GM18511 (cell line): ENCODE data around the gene PRPF6.

Source experiments
- ATAC-seq: cut with Tn5 transposase; IDR thresholded peaks from one replicate; pipeline ENCODE4 v1.9.1; 2021; ENCODE audit warnings: mild to moderate bottlenecking, moderate library complexity; ENCODE audit not compliant: unreplicated experiment

PRPF6 gene

GRCh38 chr20:64047968-64048401 lies 67.1 kb downstream of the PRPF6 start:
- no peak for ATAC-seq

GRCh38 chr20:64048402-64049044 lies 67.6 kb downstream of the PRPF6 start:
- no peak for ATAC-seq

GRCh38 chr20:64049060-64049877 lies 68.3 kb downstream of the PRPF6 start, which contains the start of gene SOX18:
Gene SOX18 (minus strand): TSS chr20:64049639. CDS start chr20:64049516, 123 bp downstream.
- no peak for ATAC-seq

GRCh38 chr20:64049878-64050260 lies 68.9 kb downstream of the PRPF6 start:
- no peak for ATAC-seq

GRCh38 chr20:64050261-64051032 lies 69.5 kb downstream of the PRPF6 start:
- no peak for ATAC-seq

GRCh38 chr20:64051033-64051452 lies 70.1 kb downstream of the PRPF6 start:
- ATAC-seq: no peak

GRCh38 chr20:64051561-64052325 lies 70.8 kb downstream of the PRPF6 start:
- ATAC-seq: no peak

GRCh38 chr20:64052326-64052722 lies 71.4 kb downstream of the PRPF6 start:
- ATAC-seq: no peak

GRCh38 chr20:64052987-64053840 lies 72.3 kb downstream of the PRPF6 start:
- ATAC-seq: no peak

- ATAC-seq: no peak
Measured at GRCh38 chr20:64053841-64054661, 73.1 kb downstream of the PRPF6 start.

GRCh38 chr20:64055396-64055892 lies 74.5 kb downstream of the PRPF6 start:
- no peak for ATAC-seq

GRCh38 chr20:64055893-64056638 lies 75.1 kb downstream of the PRPF6 start:
- ATAC-seq: no peak

- ATAC-seq: no peak
Measured at GRCh38 chr20:64056639-64056888, 75.6 kb downstream of the PRPF6 start.

- no peak for ATAC-seq
Measured at GRCh38 chr20:64056889-64057627, 76.1 kb downstream of the PRPF6 start.

GRCh38 chr20:64057628-64058498 lies 76.9 kb downstream of the PRPF6 start:
- no peak for ATAC-seq

- no peak for ATAC-seq
Measured at GRCh38 chr20:64058536-64058935, 77.6 kb downstream of the PRPF6 start.

GRCh38 chr20:64062276-64062595 lies 81.3 kb downstream of the PRPF6 start:
- ATAC-seq: no peak
